Astrocyte (in vitro differentiated cells and primary cell): ENCODE measurements around the gene PASD1.

Source experiments
- CTCF ChIP-seq: IDR thresholded peaks from 2 replicates; pipeline ENCODE4 v1.5.1; 2011; ENCODE audit warnings: low read depth, mild to moderate bottlenecking, inconsistent platforms, low read length, moderate library complexity; ENCODE audit not compliant: insufficient read depth
- EZH2 ChIP-seq: IDR thresholded peaks from 2 replicates; pipeline ENCODE4 v1.6.1; 2012; ENCODE audit warnings: mild to moderate bottlenecking, low read length, inconsistent platforms; ENCODE audit not compliant: insufficient read depth

DNA sequence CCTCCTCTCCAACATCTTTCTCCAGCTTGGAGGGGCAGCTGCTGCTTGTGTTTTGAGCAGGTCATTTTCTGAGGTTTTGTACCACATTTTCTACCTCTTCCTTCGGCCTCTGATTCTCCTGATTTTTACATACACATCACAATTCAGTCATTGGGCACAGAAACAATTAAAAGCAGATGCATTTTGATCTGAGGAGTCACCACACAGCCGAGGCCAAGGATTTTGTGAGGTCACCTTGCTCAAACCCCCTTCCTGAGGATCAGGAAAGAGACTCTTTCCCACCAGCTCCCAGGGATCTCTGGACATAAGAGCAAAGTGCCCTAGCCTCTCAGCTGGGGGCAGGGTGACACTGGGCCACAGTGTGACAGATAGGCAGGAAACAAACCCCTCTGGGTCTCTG lies 147.0 kb downstream of the PASD1 start:
- TF ChIP-seq CTCF (no peak), EZH2 (no peak)
